GM12878 (cell line): ENCODE data around the gene PYHIN1. TPM values are rescaled to one million over a fixed set of nuclear protein-coding genes. Genes with fewer than 3 reads are reported as not detected.

Experiments
- CREM ChIP-seq: IDR thresholded peaks from 2 replicates; pipeline ENCODE4 v1.6.1; 2014; ENCODE audit warnings: antibody characterized with exemption, low read depth
- CUX1 ChIP-seq: IDR thresholded peaks from 2 replicates; pipeline ENCODE4 v1.6.1; 2012; ENCODE audit warnings: improper control_type of control experiment, low read depth, low read length; ENCODE audit not compliant: insufficient replicate concordance
- IKZF1 ChIP-seq: fragments of 450-650 bp; conservative IDR thresholded peaks from 2 replicates; pipeline ENCODE4 v1.6.1; 2017; ENCODE audit warnings: antibody characterized with exemption, mild to moderate bottlenecking
- MEF2B ChIP-seq: fragments of 450-650 bp; IDR thresholded peaks from 2 replicates; pipeline ENCODE4 v1.6.1; 2018; ENCODE audit warnings: mild to moderate bottlenecking, moderate library complexity; ENCODE audit not compliant: partially characterized antibody, poor library complexity, severe bottlenecking
- MYB ChIP-seq: fragments of 150-350 bp; IDR thresholded peaks from 2 replicates; pipeline ENCODE4 v1.6.1; 2014; ENCODE audit warnings: mild to moderate bottlenecking, low read depth, low read length, borderline replicate concordance
- NR2C1 ChIP-seq: fragments of 450-650 bp; IDR thresholded peaks from 2 replicates; pipeline ENCODE4 v1.6.1; 2017; ENCODE audit warnings: antibody characterized with exemption, mild to moderate bottlenecking, moderate library complexity
- NR2C2 ChIP-seq: IDR thresholded peaks from 2 replicates; pipeline ENCODE4 v1.6.1; 2011; ENCODE audit warnings: borderline replicate concordance, low read depth; ENCODE audit not compliant: control insufficient read depth, insufficient read length
- NRF1 ChIP-seq: conservative IDR thresholded peaks from 2 replicates; pipeline ENCODE4 v1.6.1; 2011; ENCODE audit warnings: mild to moderate bottlenecking, low read depth, low read length, improper control_type of control experiment
- PRDM15 ChIP-seq: fragments of 450-650 bp; formaldehyde crosslinking; IDR thresholded peaks from 2 replicates; pipeline ENCODE4 v1.4.0; 2020; ENCODE audit warnings: mild to moderate bottlenecking, moderate library complexity
- RB1 ChIP-seq: fragments of 450-650 bp; formaldehyde crosslinking; IDR thresholded peaks from 2 replicates; pipeline ENCODE4 v1.6.1; 2017; ENCODE audit warnings: mild to moderate bottlenecking, borderline replicate concordance
- RCOR1 ChIP-seq: conservative IDR thresholded peaks from 2 replicates; pipeline ENCODE4 v1.6.1; 2012; ENCODE audit warnings: low read depth, low read length, improper control_type of control experiment
- SMAD1 ChIP-seq: fragments of 450-650 bp; IDR thresholded peaks from 2 replicates; pipeline ENCODE4 v1.6.1; 2018; ENCODE audit warnings: mild to moderate bottlenecking, low read depth; ENCODE audit not compliant: partially characterized antibody
- SMARCA5 ChIP-seq: fragments of 450-650 bp; IDR thresholded peaks from 2 replicates; pipeline ENCODE4 v1.6.1; 2017; ENCODE audit warnings: mild to moderate bottlenecking
- SMC3 ChIP-seq: IDR thresholded peaks from 2 replicates; pipeline ENCODE4 v1.6.1; 2011; ENCODE audit warnings: low read length, improper control_type of control experiment, borderline replicate concordance
- TCF12 ChIP-seq: IDR thresholded peaks from 2 replicates; pipeline ENCODE4 v1.6.1; 2011; ENCODE audit warnings: low read depth, mild to moderate bottlenecking, low read length
- WRNIP1 ChIP-seq: IDR thresholded peaks from 2 replicates; pipeline ENCODE4 v1.6.1; 2011; ENCODE audit warnings: low read depth, low read length, improper control_type of control experiment, borderline replicate concordance
- ZNF207 ChIP-seq: fragments of 450-650 bp; IDR thresholded peaks from 2 replicates; pipeline ENCODE4 v1.6.1; 2014; ENCODE audit warnings: antibody characterized with exemption, mild to moderate bottlenecking, borderline replicate concordance
- ZNF24 ChIP-seq: fragments of 450-650 bp; IDR thresholded peaks from 2 replicates; pipeline ENCODE4 v1.6.1; 2017; ENCODE audit warnings: antibody characterized with exemption, mild to moderate bottlenecking
- ZZZ3 ChIP-seq: IDR thresholded peaks from 2 replicates; pipeline ENCODE4 v1.6.1; 2011; ENCODE audit warnings: low read depth; ENCODE audit not compliant: control insufficient read depth, insufficient read length
- polyA plus RNA-seq, 11 experiments: library from polyadenylated mRNA; depleted of rRNA in 4 of 11; unstranded in 6 of 11; stranded (reverse) in 5 of 11; fragments of >200 nt; fragmentation: Nextera tagmentation in 4 of 11; fragmentation: Illumina TruSeq in 1 of 11; extraction: Ambion mirVana in 4 of 11; extraction: Trizol in 1 of 11; gene quantifications; 1 replicate in 1 of 11; 2 replicates in 10 of 11; pipeline versions ENCODE4 v1.2.1 to v1.2.3, GENCODE V29; 2011 to 2016; ENCODE audit warnings: inconsistent platforms in 2 of 11, missing spikeins in 2 of 11, low read depth in 1 of 11
- total RNA-seq, 4 experiments: library from RNA; depleted of rRNA in 3 of 4; stranded (reverse); fragments of >200 nt in 3 of 4; fragmentation: Illumina TruSeq in 1 of 4; extraction: Trizol in 1 of 4; gene quantifications; 2 replicates each; pipeline versions ENCODE4 v1.2.1 to v1.2.3, GENCODE V29; 2013 to 2021

The PYHIN1 gene
- total and polyA plus RNA-seq, 10 of the 15 experiments (the other 5 are each of a cell fraction or from before 2014, with no cell fraction given), result 0.19 to 7.2 (median 0.38) TPM

- TF ChIP-seq CREM (no peak), NRF1 (no peak), NR2C2 (no peak), WRNIP1 (no peak), SMAD1 (peak; percentile 72), SMC3 (no peak), ZNF24 (no peak), IKZF1 (peak; percentile 60), CUX1 (no peak), ZZZ3 (no peak), NR2C1 (no peak; the same call in 1 of the 2 replicates), TCF12 (peak; percentile 41; the same call in 1 of the 2 replicates), PRDM15 (CRISPR knock-in tag) (no peak), SMARCA5 (no peak), MEF2B (no peak), RB1 (no peak), RCOR1 (no peak), MYB (no peak), ZNF207 (peak; percentile 62; the same call in 1 of the 2 replicates)
Observed at GRCh38 chr1:159008744-159009188, 77.4 kb downstream of the PYHIN1 start (continued).
